HepG2 (cell line): ENCODE measurements around the gene MCFD2. TPM values are rescaled to one million over a fixed set of nuclear protein-coding genes. Genes with fewer than 3 reads are reported as not detected.

Experiments used
- CENPBD1 ChIP-seq: sonication (generic); formaldehyde crosslinking; IDR thresholded peaks from 2 replicates; pipeline ENCODE4 v1.8.0; 2022; ENCODE audit warnings: missing genetic modification reagents, low read depth, mild to moderate bottlenecking, borderline replicate concordance
- ETV5 ChIP-seq: IDR thresholded peaks from 2 replicates; pipeline ENCODE4 v1.6.1; 2018; ENCODE audit warnings: missing biosample characterization, missing genetic modification reagents, inconsistent platforms, borderline replicate concordance
- GATA4 ChIP-seq: sonication (generic); IDR thresholded peaks from 2 replicates; pipeline ENCODE4 v1.6.1; 2016; ENCODE audit warnings: antibody characterized with exemption, low read depth, borderline replicate concordance
- HNF1A ChIP-seq, 2 experiments: sonication (generic) in 1 of 2; formaldehyde crosslinking in 1 of 2; IDR thresholded peaks; 2 replicates each; pipeline versions ENCODE4 v1.4.0 to v1.6.1; 2016 to 2020; ENCODE audit warnings: borderline replicate concordance in 1 of 2, low read depth in 1 of 2, mild to moderate bottlenecking in 1 of 2, missing genetic modification reagents in 1 of 2
- HOXA5 ChIP-seq: sonication (generic); formaldehyde crosslinking; IDR thresholded peaks from 2 replicates; pipeline ENCODE4 v1.4.0; 2020; ENCODE audit warnings: missing genetic modification reagents
- KLF12 ChIP-seq: sonication (generic); formaldehyde crosslinking; IDR thresholded peaks from 2 replicates; pipeline ENCODE4 v1.4.0; 2020; ENCODE audit warnings: missing genetic modification reagents, borderline replicate concordance
- MBNL3 ChIP-seq: fragments of 250-450 bp; sonication (Bioruptor Pico); conservative IDR thresholded peaks from 2 replicates; pipeline ENCODE4 v1.8.0; 2022; ENCODE audit warnings: mild to moderate bottlenecking, inconsistent platforms
- MYNN ChIP-seq: sonication (generic); formaldehyde crosslinking; IDR thresholded peaks from 2 replicates; pipeline ENCODE4 v1.4.0; 2020; ENCODE audit warnings: mild to moderate bottlenecking, low read depth, missing genetic modification reagents
- NRL ChIP-seq: sonication (generic); formaldehyde crosslinking; IDR thresholded peaks from 2 replicates; pipeline ENCODE4 v1.5.0; 2020; ENCODE audit warnings: missing genetic modification reagents, mild to moderate bottlenecking, moderate library complexity, borderline replicate concordance
- SP5 ChIP-seq: IDR thresholded peaks from 2 replicates; pipeline ENCODE4 v1.6.1; 2016; ENCODE audit warnings: low read depth, borderline replicate concordance
- TBL1XR1 ChIP-seq: fragments of 150-350 bp; IDR thresholded peaks from 2 replicates; pipeline ENCODE4 v1.6.1; 2014; ENCODE audit warnings: borderline replicate concordance, low read length; ENCODE audit not compliant: partially characterized antibody
- ZBTB14 ChIP-seq: sonication (generic); formaldehyde crosslinking; IDR thresholded peaks from 2 replicates; pipeline ENCODE4 v1.4.0; 2020; ENCODE audit warnings: missing genetic modification reagents
- ZBTB33 ChIP-seq: sonication (generic); formaldehyde crosslinking; IDR thresholded peaks from 2 replicates; pipeline ENCODE4 v1.4.0; 2020; ENCODE audit warnings: missing genetic modification reagents
- ZFP36 ChIP-seq: fragments of 150-350 bp; IDR thresholded peaks from 2 replicates; pipeline ENCODE4 v1.6.1; 2018; ENCODE audit warnings: borderline replicate concordance, low read length, low read depth; ENCODE audit not compliant: partially characterized antibody
- ZNF430 ChIP-seq: sonication (generic); formaldehyde crosslinking; IDR thresholded peaks from 2 replicates; pipeline ENCODE4 v1.9.0; 2021; ENCODE audit warnings: mild to moderate bottlenecking, missing genetic modification reagents
- ZNF552 ChIP-seq: sonication (generic); formaldehyde crosslinking; IDR thresholded peaks from 2 replicates; pipeline ENCODE4 v1.9.0; 2022; ENCODE audit warnings: missing genetic modification reagents, mild to moderate bottlenecking, borderline replicate concordance
- ZUFSP ChIP-seq: sonication (generic); formaldehyde crosslinking; IDR thresholded peaks from 2 replicates; pipeline ENCODE4 v1.9.0; 2021; ENCODE audit warnings: missing genetic modification reagents, mild to moderate bottlenecking, borderline replicate concordance
- polyA plus RNA-seq, 8 experiments: library from polyadenylated mRNA; depleted of rRNA in 3 of 8; stranded (reverse) in 7 of 8; unstranded in 1 of 8; fragments of >200 nt; fragmentation: Illumina TruSeq in 4 of 8; extraction: Trizol in 4 of 8; gene quantifications; 2 replicates each; pipeline versions ENCODE4 v1.2.1 to v1.2.3, GENCODE V29; 2011 to 2016; ENCODE audit warnings: low read depth in 4 of 8, missing spikeins in 1 of 8, mixed read lengths in 1 of 8; ENCODE audit not compliant: insufficient read depth in 1 of 8
- total RNA-seq, 5 experiments: library from RNA; depleted of rRNA; stranded (reverse); fragments of >200 nt; fragmentation: Illumina TruSeq; extraction: Trizol; gene quantifications; 2 replicates each; pipeline ENCODE4 v1.2.3, GENCODE V29; 2016; ENCODE audit warnings: low read depth in 1 of 5

The MCFD2 gene
- total and polyA plus RNA-seq, 2 of the 13 experiments (the other 11 are each of a cell fraction or from before 2014, with no cell fraction given), result 183 to 232 TPM

GRCh38 chr2:46915811-46916630 is 415 bp upstream of the MCFD2 start (continued):
- TF ChIP-seq ZBTB33 (no peak; the same call in 1 of the 2 replicates), ZNF552 (CRISPR knock-in tag) (peak; percentile 76; the same call in 1 of the 2 replicates), ZUFSP (CRISPR knock-in tag) (no peak), ZFP36 (no peak), CENPBD1 (peak; percentile 91; the same call in 1 of the 2 replicates), ZBTB14 (CRISPR knock-in tag) (peak; percentile 58), ZNF430 (CRISPR knock-in tag) (peak; percentile 98), MBNL3 (no peak), HNF1A (IDR thresholded peaks at IDR 0.05; ENCODE audit: low read depth) (no peak), HNF1A (CRISPR knock-in tag; IDR thresholded peaks at IDR 0.05; ENCODE audit: borderline replicate concordance) (peak; percentile 60; the same call in 1 of the 2 replicates), GATA4 (peak; percentile 71; the same call in 1 of the 2 replicates), MYNN (CRISPR knock-in tag) (no peak), TBL1XR1 (no peak), HOXA5 (CRISPR knock-in tag) (peak; percentile 85; the same call in 1 of the 2 replicates), NRL (CRISPR knock-in tag) (peak; percentile 96), ETV5 (peak; percentile 93), KLF12 (CRISPR knock-in tag) (peak; percentile 56; the same call in 1 of the 2 replicates), SP5 (peak; percentile 58; the same call in 1 of the 2 replicates)
